HG03108 (cell line): ENCODE measurements around the gene MBD2.

ENCODE experiments used
- ATAC-seq: cut with Tn5 transposase; IDR thresholded peaks from one replicate; pipeline ENCODE4 v1.9.1; 2021; ENCODE audit warnings: moderate library complexity; ENCODE audit not compliant: unreplicated experiment

Gene MBD2

DNA sequence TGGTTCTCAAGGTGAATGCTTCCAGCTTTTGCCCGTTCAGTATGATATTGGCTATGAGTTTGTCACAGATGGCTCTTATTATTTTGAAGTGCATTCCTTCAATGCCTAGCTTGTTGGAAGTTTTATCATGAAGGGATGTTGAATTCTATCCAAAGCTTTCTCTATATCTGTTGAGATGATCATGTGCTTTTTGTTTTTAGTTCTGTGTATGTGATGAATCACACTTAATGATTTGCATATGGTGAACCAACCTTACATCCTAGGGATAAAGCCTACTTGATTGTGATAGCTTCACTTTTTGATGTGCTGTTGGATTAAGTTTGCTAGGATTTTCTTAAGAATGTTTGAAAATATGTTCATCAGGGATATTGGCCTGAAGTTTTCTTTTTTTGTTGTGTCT, 112.1 kb downstream of the MBD2 start:
- no peak for ATAC-seq

- no peak for ATAC-seq
Measured at GRCh38 chr18:54109131-54109683, 115.3 kb downstream of the MBD2 start.

- ATAC-seq, result no peak
Measured at GRCh38 chr18:54102123-54102522, 122.3 kb downstream of the MBD2 start.
